HG03520 (cell line): ENCODE results near the gene CNKSR3.

Experiments used
- ATAC-seq: cut with Tn5 transposase; IDR thresholded peaks from one replicate; pipeline ENCODE4 v1.9.1; 2021; ENCODE audit warnings: mild to moderate bottlenecking, moderate library complexity; ENCODE audit not compliant: unreplicated experiment

The CNKSR3 gene

DNA sequence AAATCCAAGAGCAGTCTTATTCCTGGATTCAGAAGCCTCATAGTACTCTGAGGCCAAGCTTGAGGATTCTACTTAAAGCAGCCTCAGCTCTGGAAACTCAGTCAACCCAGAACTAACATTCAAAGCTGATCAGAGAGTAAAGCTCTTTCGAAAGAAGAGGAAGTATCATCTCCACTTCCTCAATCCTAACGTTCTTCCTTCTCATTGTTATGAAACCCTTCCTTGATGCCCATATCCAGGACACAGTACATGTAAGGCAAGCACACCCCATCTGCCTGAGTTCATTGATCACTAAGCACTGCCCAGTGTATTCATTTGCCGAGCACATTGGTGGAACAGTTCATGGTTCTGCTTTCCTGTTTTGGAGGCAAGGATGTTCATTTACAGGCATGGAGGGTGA, 153.8 kb downstream of the CNKSR3 start, which contains the start of gene IPCEF1:
Gene IPCEF1 (minus strand): TSS at position 114 of the 400 bp plus-strand sequence. CDS start 90,856 bp downstream, outside the sequence.
- no peak for ATAC-seq

DNA sequence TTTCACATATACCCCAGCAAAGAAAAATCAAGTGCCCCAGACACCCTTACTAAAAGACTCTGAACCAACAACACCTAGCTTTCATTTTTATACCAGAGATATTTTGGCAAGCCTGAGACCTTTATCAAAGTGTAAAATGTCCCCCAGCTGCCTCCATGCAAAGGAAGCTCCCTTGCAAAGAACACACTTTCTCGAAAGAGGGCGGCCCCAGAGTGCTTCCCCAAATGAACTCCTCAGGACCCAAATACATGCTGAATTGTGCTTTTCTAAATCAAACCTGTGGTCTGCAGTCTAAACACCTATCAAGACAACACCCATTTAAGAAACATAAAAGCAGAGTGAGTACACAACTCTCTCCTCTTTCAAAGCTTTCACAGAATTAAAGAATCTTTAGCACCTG, 154.4 kb downstream of the CNKSR3 start:
- ATAC-seq, result no peak

DNA sequence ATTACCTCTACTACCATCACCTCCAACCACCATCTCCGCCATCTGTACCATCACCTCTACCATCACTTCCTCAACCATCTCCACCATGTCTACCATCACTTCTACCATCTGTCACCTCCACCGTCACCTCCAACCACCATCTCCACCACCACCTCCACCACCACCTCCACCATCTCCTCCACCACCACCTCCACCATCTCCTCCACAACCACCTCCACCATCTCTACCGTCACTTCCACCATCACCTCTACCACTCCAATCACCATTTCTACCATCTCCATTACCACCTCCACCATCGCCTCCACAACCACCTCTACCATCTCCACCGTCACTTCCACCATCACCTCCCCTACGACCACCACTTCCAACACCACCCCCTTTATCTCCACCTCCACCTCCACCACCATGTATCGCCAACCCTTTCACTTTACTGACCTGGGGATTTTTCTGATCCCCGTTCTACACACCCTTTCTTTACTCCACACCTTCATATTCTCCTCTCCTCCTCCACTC, 156.2 kb downstream of the CNKSR3 start:
- ATAC-seq, result no peak

DNA sequence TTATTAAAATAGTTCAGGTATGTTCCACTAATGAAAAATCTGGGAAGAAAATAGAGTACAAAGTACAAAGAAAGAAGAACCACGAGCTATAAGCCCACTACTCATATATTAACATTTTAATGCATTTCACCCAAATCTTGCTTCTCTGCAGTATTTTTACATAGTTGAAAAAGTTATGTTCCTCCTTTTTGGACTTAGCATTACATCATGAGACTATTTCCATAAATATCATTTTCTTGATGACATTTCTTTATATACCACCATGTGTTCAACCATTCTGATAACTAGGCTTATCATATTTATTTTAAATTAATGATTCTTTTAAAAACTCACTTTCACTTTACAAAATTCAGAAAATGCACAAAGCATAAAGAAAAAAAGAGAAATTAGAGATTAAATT, 156.9 kb downstream of the CNKSR3 start:
- no peak for ATAC-seq

DNA sequence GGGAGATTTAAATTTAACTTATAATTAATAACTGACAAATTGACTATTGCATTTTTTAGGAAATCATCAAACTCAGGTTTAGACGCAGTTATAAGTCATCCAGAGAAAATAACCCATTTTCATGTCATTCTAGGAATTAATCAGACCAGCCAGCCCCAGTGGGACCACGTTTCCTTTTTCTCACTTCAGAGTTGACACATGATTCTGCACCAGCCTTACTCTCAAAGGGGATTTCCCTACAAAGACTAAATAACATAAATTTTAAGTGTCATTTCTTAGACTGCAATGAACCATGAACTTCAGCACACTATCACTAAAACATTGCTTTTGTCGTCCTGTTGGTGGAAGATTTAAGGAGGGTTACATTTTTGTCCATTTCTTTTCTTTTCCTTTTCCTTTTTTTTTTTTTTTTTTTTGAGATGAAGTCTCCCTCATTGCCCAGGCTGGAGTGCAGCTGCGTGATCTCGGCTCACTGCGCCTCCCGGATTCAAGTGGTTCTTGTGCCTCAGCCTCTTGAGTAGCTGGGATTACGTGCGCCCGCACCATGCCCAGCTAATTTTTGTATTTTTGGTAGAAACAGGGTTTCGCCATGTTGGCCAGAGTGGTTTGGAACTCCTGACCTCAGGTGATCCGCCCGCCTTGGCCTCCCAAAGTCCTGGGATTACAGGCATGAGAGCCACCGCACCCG, 157.4 kb downstream of the CNKSR3 start:
- ATAC-seq, result peak; percentile 57

DNA sequence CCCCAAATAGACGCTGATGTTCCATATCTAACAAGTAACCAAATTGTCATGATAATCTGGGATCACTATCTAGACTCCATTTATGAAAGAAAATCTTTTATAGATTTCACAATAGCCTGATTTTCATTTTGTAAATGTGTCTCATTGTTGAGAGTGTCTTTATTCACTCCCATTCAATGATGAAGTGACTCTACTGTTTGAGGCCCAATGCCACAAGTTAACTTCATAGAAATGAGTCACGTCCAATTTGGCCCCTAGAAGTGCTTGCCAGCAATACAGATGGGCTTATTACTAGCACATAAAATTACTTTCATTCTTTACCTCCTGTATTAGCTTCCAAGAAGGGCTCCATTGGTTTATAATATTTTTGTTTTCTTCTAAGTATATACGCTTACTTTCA, 160.2 kb downstream of the CNKSR3 start:
- ATAC-seq, result no peak

DNA sequence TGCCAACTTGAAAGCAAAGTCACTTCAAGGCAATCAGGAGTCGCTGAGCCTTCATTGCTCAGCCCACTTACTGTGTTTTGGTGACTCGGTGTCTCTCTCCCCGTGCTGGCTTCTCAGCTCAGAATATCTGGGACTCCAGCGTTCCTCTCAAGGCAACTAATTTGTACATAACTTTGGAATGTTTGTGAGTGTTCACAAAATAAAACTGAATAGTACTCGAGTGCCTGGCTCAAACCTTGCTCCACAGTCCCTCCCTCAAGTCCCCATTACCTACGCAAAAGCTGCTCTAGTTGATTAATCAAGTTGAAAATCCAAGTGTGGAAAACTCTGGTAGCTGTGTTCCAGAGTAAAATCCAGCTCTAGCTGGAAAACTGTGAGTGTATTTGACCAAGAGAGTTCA, 162.5 kb downstream of the CNKSR3 start:
- no peak for ATAC-seq

DNA sequence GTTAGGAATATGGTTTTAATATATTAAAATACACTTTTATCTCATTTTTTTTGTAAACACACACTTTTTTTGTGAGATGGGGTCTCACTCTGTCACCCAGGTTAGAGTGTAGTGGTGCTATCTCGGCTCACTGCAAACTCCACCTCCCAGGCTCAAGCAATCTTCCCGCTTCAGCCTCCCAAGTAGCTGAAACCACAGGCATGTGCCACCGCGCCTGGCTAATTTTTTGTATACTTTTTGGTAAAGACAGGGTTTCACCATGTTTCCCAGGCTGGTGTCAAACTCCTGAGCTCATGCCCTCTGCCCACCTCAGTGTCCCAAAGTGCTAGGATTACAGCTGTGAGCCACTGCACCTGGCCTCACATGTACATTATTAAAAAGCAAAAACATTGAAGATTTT, 164.7 kb downstream of the CNKSR3 start:
- ATAC-seq, result no peak

DNA sequence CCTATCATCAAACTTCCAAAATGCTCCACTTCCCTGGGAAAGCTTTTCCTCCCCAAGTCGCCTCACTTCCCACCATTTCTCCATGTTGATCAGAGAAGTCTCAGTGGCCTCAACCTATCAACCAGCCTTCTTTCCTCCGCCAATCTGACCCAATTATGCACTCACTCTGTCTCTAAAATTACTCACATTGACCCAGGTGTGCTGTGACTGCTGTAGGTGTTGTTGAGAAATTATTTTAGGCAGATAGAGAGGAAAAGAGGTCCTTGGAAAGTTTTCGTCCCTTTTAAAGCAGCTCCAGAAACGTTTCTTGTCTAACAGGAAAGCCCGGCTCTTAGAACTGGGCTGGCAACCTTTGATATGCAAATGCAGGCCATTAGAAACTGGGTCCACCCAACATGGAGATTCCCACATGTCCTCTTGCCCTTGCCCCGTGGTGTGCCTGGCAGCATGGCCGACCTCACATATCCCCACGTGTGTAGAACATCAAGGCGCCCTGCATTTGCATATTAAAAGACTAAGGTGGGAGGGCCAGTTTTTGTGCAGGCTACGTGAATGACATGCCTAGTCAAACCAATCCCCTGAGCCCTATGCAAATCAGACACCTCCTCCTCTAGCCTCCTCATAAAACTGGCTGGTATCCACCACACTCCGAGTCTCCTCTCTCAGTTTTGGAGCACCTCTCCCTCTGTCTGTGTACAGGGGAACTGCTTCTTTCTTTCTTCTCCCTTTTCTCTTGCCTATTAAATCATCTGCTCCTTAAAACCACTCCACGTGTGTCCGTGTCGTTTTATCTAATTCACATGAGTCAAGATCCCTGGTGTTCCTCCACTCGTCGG, 166.8 kb downstream of the CNKSR3 start:
- ATAC-seq, result no peak

DNA sequence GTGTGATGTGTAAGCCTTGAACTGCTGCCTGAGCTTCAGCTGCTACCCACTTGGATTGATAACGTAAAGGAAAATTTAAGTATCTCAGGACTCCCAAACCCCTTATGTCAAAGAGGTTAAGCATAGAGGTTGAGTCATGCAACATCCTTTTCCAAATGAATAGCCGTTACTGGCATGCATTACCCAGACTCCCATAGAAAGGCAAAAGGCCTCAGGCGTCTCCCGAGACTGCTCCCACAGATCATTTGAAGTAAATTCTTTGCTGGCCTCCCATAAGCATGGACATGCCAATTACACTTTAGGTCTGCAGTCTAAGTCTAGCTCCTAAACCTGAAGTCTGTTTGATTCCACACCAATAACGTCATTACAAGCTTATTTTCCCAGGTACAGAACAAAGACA, 168.6 kb downstream of the CNKSR3 start:
- ATAC-seq, result no peak

DNA sequence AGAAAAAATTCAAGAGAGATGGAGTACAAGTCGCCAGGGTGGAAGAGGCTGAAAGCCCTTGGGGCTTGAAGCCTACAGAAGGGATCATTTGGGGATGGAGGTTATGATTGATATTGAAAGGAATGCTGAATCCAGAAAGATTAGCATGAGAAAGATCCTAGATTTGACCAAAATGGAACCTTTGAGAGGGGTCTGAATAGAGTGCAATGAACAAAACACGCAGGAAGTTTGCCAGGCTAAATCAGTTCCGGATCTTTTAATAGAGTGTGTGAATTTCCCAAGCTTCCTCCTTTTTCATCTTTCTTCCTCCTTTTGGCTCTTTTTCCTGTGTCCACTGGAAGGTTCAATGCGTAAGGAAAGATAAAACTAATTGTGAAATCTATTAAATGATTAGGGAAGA, 169.1 kb downstream of the CNKSR3 start:
- ATAC-seq, result no peak
